SK-N-SH treated with all-trans-retinoic acid at 6 μM for 48 hours (cell line): ENCODE data around the gene SNX10.

ENCODE experiments used
- ATAC-seq: fragments of 200-7000 bp; cut with Tn5 transposase; 3 replicates; pipeline ENCODE4 v1.9.1; 2020; ENCODE audit warnings: mild to moderate bottlenecking, moderate library complexity
- ARNTL ChIP-seq: fragments of 450-650 bp; formaldehyde crosslinking; IDR thresholded peaks from 2 replicates; pipeline ENCODE4 v1.5.0; 2020; ENCODE audit warnings: low read depth, mild to moderate bottlenecking, moderate library complexity, borderline replicate concordance
- BACH2 ChIP-seq: fragments of 250-450 bp; sonication (Bioruptor Pico); IDR thresholded peaks from 2 replicates; pipeline ENCODE4 v1.9.0; 2021; ENCODE audit warnings: mild to moderate bottlenecking, borderline replicate concordance
- CREB5 ChIP-seq: fragments of 250-450 bp; sonication (Bioruptor Pico); IDR thresholded peaks from 2 replicates; pipeline ENCODE4 v1.5.1; 2020; ENCODE audit warnings: low read depth, mild to moderate bottlenecking, moderate library complexity
- CSDC2 ChIP-seq: fragments of 250-450 bp; sonication (Bioruptor Pico); IDR thresholded peaks from 2 replicates; pipeline ENCODE4 v1.5.0; 2020; ENCODE audit warnings: mild to moderate bottlenecking, moderate library complexity
- GLIS3 ChIP-seq: fragments of 250-450 bp; sonication (Bioruptor Pico); IDR thresholded peaks from 2 replicates; pipeline ENCODE4 v1.5.0; 2020; ENCODE audit warnings: mild to moderate bottlenecking, moderate library complexity
- PATZ1 ChIP-seq: fragments of 250-450 bp; sonication (Bioruptor Pico); IDR thresholded peaks from 2 replicates; pipeline ENCODE4 v1.8.0; 2020; ENCODE audit warnings: mild to moderate bottlenecking, moderate library complexity, borderline replicate concordance
- POU6F1 ChIP-seq: fragments of 250-450 bp; sonication (Bioruptor Pico); IDR thresholded peaks from 2 replicates; pipeline ENCODE4 v1.8.0; 2021; ENCODE audit warnings: low read depth, mild to moderate bottlenecking, moderate library complexity, borderline replicate concordance
- PPARA ChIP-seq: fragments of 250-450 bp; sonication (Bioruptor Pico); IDR thresholded peaks from 2 replicates; pipeline ENCODE4 v1.5.0; 2020; ENCODE audit warnings: mild to moderate bottlenecking, borderline replicate concordance
- SNAI2 ChIP-seq: fragments of 250-450 bp; sonication (Bioruptor Pico); IDR thresholded peaks from 2 replicates; pipeline ENCODE4 v1.5.0; 2020; ENCODE audit warnings: mild to moderate bottlenecking, moderate library complexity
- TCF4 ChIP-seq: fragments of 250-450 bp; sonication (Bioruptor Pico); IDR thresholded peaks from 2 replicates; pipeline ENCODE4 v1.8.0; 2021; ENCODE audit warnings: mild to moderate bottlenecking, moderate library complexity, borderline replicate concordance
- TOX ChIP-seq: fragments of 250-450 bp; sonication (Bioruptor Pico); IDR thresholded peaks from 2 replicates; pipeline ENCODE4 v1.8.0; 2021; ENCODE audit warnings: mild to moderate bottlenecking, moderate library complexity, borderline replicate concordance
- ZC3H10 ChIP-seq: fragments of 250-450 bp; sonication (Bioruptor Pico); IDR thresholded peaks from 2 replicates; pipeline ENCODE4 v1.5.1; 2021; ENCODE audit warnings: mild to moderate bottlenecking, moderate library complexity
- ZFP3 ChIP-seq: fragments of 250-450 bp; sonication (Bioruptor Pico); IDR thresholded peaks from 2 replicates; pipeline ENCODE4 v1.5.0; 2020; ENCODE audit warnings: mild to moderate bottlenecking, moderate library complexity
- ZNF565 ChIP-seq: fragments of 450-650 bp; formaldehyde crosslinking; conservative IDR thresholded peaks from 2 replicates; pipeline ENCODE4 v1.5.0; 2020; ENCODE audit warnings: low read depth, mild to moderate bottlenecking, moderate library complexity
- ZNF70 ChIP-seq: fragments of 450-650 bp; formaldehyde crosslinking; IDR thresholded peaks from 2 replicates; pipeline ENCODE4 v1.5.0; 2020; ENCODE audit warnings: mild to moderate bottlenecking, moderate library complexity
- ZNF8 ChIP-seq: fragments of 450-650 bp; formaldehyde crosslinking; IDR thresholded peaks from 2 replicates; pipeline ENCODE4 v1.5.0; 2020; ENCODE audit warnings: mild to moderate bottlenecking, moderate library complexity
- TF ChIP-seq, protein P1 (sequence below): fragments of 250-450 bp; sonication (Bioruptor Pico); IDR thresholded peaks from 2 replicates; pipeline ENCODE4 v1.5.0; 2020; ENCODE audit warnings: mild to moderate bottlenecking, moderate library complexity

SNX10 gene

DNA sequence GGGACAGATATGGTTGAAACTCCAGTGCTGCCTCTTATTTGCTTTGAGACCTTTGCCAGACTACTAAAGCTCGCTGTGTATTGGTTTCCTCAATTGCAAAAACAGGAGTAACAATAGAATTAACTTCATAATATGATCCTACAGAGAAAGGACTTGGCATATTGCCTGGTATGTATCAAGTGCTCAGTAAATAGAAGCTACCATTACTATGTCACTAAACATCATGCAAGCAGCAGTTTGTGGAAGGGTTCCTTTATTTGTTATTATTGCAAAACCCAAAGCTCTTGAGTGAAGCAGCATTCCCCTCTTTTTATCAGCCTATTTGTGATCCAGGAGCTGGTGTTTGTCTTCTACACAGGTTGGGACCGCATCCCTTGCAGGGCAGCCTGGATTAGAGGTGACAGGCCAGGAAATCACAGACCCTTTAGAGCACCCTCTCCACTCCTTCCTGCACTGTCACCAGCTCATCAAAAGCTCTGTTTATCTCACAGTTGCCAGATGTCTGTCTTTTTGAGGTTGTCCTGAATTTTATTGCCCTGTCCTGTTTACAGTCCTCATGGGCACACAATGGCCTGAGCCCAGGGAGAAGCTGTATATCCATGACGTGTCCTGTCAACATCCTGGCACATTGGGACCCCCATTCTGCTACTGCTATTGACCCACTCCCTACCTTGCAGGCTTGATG is 121.5 kb downstream of the SNX10 start (continued):
- TF ChIP-seq POU6F1 (CRISPR knock-in tag) (no peak), PATZ1 (no peak), TCF4 (no peak)

GRCh38 chr7:26416004-26416403 is 124.3 kb downstream of the SNX10 start:
- TF ChIP-seq ARNTL (no peak), ZNF565 (CRISPR knock-in tag) (no peak), PPARA (CRISPR knock-in tag) (no peak), BACH2 (no peak), CREB5 (CRISPR knock-in tag) (no peak), GLIS3 (CRISPR knock-in tag) (no peak), ZNF8 (no peak), CSDC2 (CRISPR knock-in tag) (no peak), ZFP3 (CRISPR knock-in tag) (no peak), TCF4 (no peak), TOX (no peak), SNAI2 (CRISPR knock-in tag) (no peak)
- TF ChIP-seq, protein P1, sequence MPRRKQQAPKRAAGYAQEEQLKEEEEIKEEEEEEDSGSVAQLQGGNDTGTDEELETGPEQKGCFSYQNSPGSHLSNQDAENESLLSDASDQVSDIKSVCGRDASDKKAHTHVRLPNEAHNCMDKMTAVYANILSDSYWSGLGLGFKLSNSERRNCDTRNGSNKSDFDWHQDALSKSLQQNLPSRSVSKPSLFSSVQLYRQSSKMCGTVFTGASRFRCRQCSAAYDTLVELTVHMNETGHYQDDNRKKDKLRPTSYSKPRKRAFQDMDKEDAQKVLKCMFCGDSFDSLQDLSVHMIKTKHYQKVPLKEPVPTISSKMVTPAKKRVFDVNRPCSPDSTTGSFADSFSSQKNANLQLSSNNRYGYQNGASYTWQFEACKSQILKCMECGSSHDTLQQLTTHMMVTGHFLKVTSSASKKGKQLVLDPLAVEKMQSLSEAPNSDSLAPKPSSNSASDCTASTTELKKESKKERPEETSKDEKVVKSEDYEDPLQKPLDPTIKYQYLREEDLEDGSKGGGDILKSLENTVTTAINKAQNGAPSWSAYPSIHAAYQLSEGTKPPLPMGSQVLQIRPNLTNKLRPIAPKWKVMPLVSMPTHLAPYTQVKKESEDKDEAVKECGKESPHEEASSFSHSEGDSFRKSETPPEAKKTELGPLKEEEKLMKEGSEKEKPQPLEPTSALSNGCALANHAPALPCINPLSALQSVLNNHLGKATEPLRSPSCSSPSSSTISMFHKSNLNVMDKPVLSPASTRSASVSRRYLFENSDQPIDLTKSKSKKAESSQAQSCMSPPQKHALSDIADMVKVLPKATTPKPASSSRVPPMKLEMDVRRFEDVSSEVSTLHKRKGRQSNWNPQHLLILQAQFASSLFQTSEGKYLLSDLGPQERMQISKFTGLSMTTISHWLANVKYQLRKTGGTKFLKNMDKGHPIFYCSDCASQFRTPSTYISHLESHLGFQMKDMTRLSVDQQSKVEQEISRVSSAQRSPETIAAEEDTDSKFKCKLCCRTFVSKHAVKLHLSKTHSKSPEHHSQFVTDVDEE (CRISPR knock-in tag), result no peak

DNA sequence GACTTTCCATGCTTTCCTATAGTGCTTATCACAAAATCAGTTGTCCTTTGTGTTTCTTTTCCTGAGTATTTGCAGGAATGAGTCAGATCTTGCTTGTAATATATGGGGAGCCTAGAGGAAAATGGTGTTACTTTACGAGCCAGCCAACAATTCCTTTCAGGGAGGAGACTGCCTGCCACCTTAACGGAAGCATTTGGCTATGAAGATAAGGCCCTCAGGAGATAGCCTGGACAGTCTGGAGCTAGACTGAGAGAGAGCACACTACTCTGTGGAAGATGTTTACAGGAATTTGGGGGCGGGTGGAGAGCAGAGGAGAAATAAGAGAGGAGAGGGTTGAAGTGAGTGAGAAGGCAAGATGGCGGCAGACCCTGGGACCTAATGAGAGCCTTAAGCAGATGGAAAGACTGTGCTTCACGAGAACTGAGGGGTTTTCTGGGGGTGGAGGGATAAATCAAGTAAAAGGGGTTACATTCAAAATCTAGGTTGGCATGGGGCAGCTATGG is 126.3 kb downstream of the SNX10 start:
- no peak for ATAC-seq
- no peak for TF ChIP-seq PATZ1
- TF ChIP-seq GLIS3 (CRISPR knock-in tag), result no peak
- TF ChIP-seq ZNF70 (CRISPR knock-in tag), result no peak
- TF ChIP-seq POU6F1 (CRISPR knock-in tag), result no peak

More at GRCh38 chr7:26416004-26416403, 124.3 kb downstream of the SNX10 start:
- no peak for ATAC-seq

GRCh38 chr7:26419198-26419597 is 127.5 kb downstream of the SNX10 start:
- no peak for ATAC-seq
- TF ChIP-seq ZC3H10 (CRISPR knock-in tag), result no peak
- no peak for TF ChIP-seq TOX
- TF ChIP-seq ARNTL, result no peak
- no peak for TF ChIP-seq ZNF565 (CRISPR knock-in tag)
- no peak for TF ChIP-seq PPARA (CRISPR knock-in tag)
- no peak for TF ChIP-seq ZNF70 (CRISPR knock-in tag)
- TF ChIP-seq ZFP3 (CRISPR knock-in tag), result no peak
- TF ChIP-seq GLIS3 (CRISPR knock-in tag), result no peak
- TF ChIP-seq POU6F1 (CRISPR knock-in tag), result no peak
- no peak for TF ChIP-seq PATZ1
- no peak for TF ChIP-seq CREB5 (CRISPR knock-in tag)
